SU-DHL-6 (cell line): ENCODE measurements around the gene LILRB2.

Experiments used
- H2AFZ ChIP-seq: fragments of 200-600 bp; sonication (generic); 2 replicates; pipeline ENCODE4 v1.6.1; 2014; ENCODE audit warnings: low read depth, mild to moderate bottlenecking, moderate library complexity, mixed read lengths, antibody characterized with exemption, low read length; ENCODE audit not compliant: severe bottlenecking
- H3F3A ChIP-seq: fragments of 200-600 bp; shearing (Covaris generic); 2 replicates; pipeline ENCODE4 v1.6.0; 2016; ENCODE audit warnings: antibody characterized with exemption, mild to moderate bottlenecking; ENCODE audit not compliant: insufficient read depth
- H3K27ac ChIP-seq: fragments of 200-600 bp; sonication (generic); 2 replicates; pipeline ENCODE4 v1.5.1; 2016; ENCODE audit warnings: low read depth, mild to moderate bottlenecking, low read length, moderate library complexity, mixed read lengths
- H3K27me3 ChIP-seq: fragments of 200-600 bp; sonication (generic), shearing (Covaris generic); 2 replicates; pipeline ENCODE4 v1.6.0; 2014; ENCODE audit warnings: mild to moderate bottlenecking, low read length
- H3K36me3 ChIP-seq: fragments of 200-600 bp; sonication (generic); 2 replicates; pipeline ENCODE4 v1.6.1; 2014; ENCODE audit warnings: mild to moderate bottlenecking, low read length, mixed read lengths
- H3K4me2 ChIP-seq: fragments of 300-600, 200-600 bp; shearing (Covaris generic), sonication (generic); 2 replicates; pipeline ENCODE4 v1.6.0; 2014; ENCODE audit warnings: low read length, low read depth, mild to moderate bottlenecking; ENCODE audit not compliant: poor library complexity, severe bottlenecking
- H3K4me3 ChIP-seq: fragments of 200-600 bp; sonication (generic); 2 replicates; pipeline ENCODE4 v1.5.1; 2014; ENCODE audit warnings: antibody characterized with exemption, low read length, mild to moderate bottlenecking, mixed read lengths; ENCODE audit not compliant: insufficient read depth, poor library complexity, severe bottlenecking
- H3K79me2 ChIP-seq: fragments of 200-600 bp; sonication (generic); 2 replicates; pipeline ENCODE4 v1.6.1; 2014; ENCODE audit warnings: mild to moderate bottlenecking, low read length, moderate library complexity; ENCODE audit not compliant: insufficient read depth
- H3K9ac ChIP-seq: fragments of 200-600 bp; sonication (generic); 2 replicates; pipeline ENCODE4 v1.7.0; 2014; ENCODE audit warnings: mild to moderate bottlenecking, low read length
- H3K9me2 ChIP-seq: fragments of 200-600 bp; sonication (generic); replicated peaks from 2 replicates; pipeline ENCODE4 v1.6.1; 2014; ENCODE audit warnings: low read length; ENCODE audit not compliant: insufficient read depth
- H3K9me3 ChIP-seq: fragments of 200-600 bp; sonication (generic); 2 replicates; pipeline ENCODE4 v1.6.1; 2014; ENCODE audit warnings: low read length, mixed read lengths; ENCODE audit not compliant: insufficient read depth
- H4K20me1 ChIP-seq: fragments of 200-600 bp; sonication (generic); 2 replicates; pipeline ENCODE4 v1.6.1; 2014; ENCODE audit warnings: low read depth, mild to moderate bottlenecking, antibody characterized with exemption, low read length, moderate library complexity, mixed read lengths
- CTCF ChIP-seq: fragments of 200-600 bp; sonication (generic); IDR thresholded peaks from one replicate; pipeline ENCODE4 v1.5.1; 2017; ENCODE audit warnings: antibody characterized with exemption, mild to moderate bottlenecking, low read length, moderate library complexity; ENCODE audit not compliant: insufficient read depth, poor library complexity, severe bottlenecking
- EZH2phosphoT487 ChIP-seq: fragments of 200-600 bp; sonication (generic), shearing (Covaris generic); conservative IDR thresholded peaks from 2 replicates; pipeline ENCODE4 v1.6.1; 2018; ENCODE audit warnings: mild to moderate bottlenecking, antibody characterized with exemption, low read length, moderate library complexity, mixed read lengths

The LILRB2 gene

DNA sequence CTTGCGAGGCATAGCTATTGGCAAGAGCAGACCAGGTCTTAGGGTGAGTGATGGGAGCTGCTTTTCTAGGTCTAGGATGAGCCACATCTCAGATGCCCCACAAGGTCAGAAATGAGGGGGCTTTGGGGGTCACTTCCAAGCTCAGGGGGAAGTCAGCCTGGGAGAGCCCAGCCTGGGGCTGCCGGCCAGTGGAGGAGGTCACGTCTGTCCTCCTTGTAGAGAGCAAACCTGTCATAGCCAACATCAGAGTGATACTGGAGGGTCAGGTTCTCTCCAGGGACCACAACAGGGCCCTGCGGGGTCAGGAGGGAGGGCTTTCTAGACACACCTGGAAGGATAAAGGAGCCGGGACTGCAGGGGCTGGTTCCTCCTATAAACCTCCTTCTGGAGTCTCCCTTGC, 29.6 kb upstream of the LILRB2 start:
- TF ChIP-seq EZH2phosphoT487: no peak
- TF ChIP-seq CTCF: no peak
- H2AFZ ChIP-seq: no peak overlapping the region
- no peaks in the 10 kb centered on the region for H3K27me3 ChIP-seq

DNA sequence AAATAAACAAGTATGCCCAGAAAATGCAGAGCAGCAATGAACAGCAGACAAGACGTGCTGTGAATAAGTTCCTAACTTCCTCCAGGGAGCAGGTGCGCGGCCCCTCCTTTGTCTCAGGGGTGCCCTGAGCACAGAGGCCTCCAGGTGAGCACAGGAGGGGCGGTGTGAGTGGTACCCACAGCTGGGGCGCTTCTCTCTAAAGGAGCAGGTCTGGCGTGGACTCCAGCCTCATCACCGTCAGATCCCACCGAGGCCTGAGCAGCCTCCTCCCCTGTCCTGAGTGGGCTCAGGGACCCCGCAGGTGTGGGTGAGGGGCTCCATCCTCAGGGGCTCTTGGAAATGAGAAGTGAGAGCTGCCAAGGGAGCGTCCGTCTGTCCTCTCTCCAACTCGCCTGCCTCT, 28.9 kb upstream of the LILRB2 start:
- TF ChIP-seq CTCF (no peak), EZH2phosphoT487 (no peak)
- H3K4me2 ChIP-seq: no peak overlapping the region
- H3K9me2 ChIP-seq: no peaks in the 10 kb centered on the region
- no peaks in the 10 kb centered on the region for H4K20me1 ChIP-seq
- H3K79me2 ChIP-seq: no peaks in the 10 kb centered on the region
- H3K4me3 ChIP-seq: no peak overlapping the region
- H3K9ac ChIP-seq: no peak overlapping the region
- no peak overlapping the region for H3K27ac ChIP-seq
- no peaks in the 10 kb centered on the region for H3K27me3 ChIP-seq
- no peak overlapping the region for H2AFZ ChIP-seq
- H3K9me3 ChIP-seq: no peaks in the 10 kb centered on the region
- no peaks in the 10 kb centered on the region for H3K36me3 ChIP-seq
- no peaks in the 10 kb centered on the region for H3F3A ChIP-seq

More for the DNA sequence above, 29.6 kb upstream of the LILRB2 start:
- Histone ChIP-seq H3K4me3 (no peak overlapping the region), H3F3A (no peaks in the 10 kb centered on the region), H3K9me2 (no peaks in the 10 kb centered on the region), H3K9me3 (no peaks in the 10 kb centered on the region), H3K36me3 (no peaks in the 10 kb centered on the region), H3K9ac (no peak overlapping the region), H3K27ac (no peak overlapping the region), H3K79me2 (no peaks in the 10 kb centered on the region), H3K4me2 (no peak overlapping the region), H4K20me1 (no peaks in the 10 kb centered on the region)

DNA sequence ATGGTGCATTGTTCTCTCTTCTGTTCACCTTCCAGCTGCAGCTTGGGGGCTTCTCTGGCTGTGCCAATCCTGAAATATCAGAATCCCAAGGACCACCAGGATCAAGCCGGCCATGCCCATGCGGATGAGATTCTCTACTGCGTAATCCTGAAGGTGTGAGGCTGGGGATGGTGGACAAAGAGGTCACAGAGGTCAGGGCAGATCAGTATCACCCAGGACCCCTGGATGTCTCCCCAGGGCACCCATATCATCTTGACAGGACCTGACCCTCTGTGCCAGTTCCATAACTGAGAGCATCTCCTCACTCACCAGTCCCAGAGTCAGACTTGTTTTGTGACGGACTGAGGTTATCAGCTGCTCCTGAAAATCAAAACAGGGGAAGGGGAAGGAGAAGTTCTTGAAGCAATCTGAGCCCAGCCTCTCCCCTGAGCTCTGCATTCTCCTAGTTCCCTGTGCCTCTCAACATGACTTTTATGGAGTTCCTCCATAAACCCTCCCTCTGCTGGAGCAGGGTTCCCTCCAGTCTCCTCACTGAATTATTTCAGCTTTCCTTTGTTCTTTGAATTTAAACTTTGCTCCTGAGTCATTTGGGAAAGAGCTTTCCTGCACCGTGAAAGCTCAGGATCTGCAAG, 26.6 kb upstream of the LILRB2 start:
- H3K4me3 ChIP-seq: no peak overlapping the region
- H2AFZ ChIP-seq: no peak overlapping the region
- H4K20me1 ChIP-seq: no peaks in the 10 kb centered on the region
- no peak overlapping the region for H3K27ac ChIP-seq
- H3K4me2 ChIP-seq: no peak overlapping the region
- no peak overlapping the region for H3K9ac ChIP-seq
- no peaks in the 10 kb centered on the region for H3F3A ChIP-seq
- no peaks in the 10 kb centered on the region for H3K36me3 ChIP-seq
- H3K9me3 ChIP-seq: no peaks in the 10 kb centered on the region
- H3K9me2 ChIP-seq: no peaks in the 10 kb centered on the region
- no peak for TF ChIP-seq EZH2phosphoT487
- no peak for TF ChIP-seq CTCF
- H3K27me3 ChIP-seq: no peaks in the 10 kb centered on the region
- H3K79me2 ChIP-seq: no peaks in the 10 kb centered on the region
